Measurements from ENCODE around the gene CHST12.

- TF ChIP-seq GATA2 (IDR thresholded peaks at IDR 0.05; ENCODE audit: low read depth, low read length) (no peak), GATA3 (IDR thresholded peaks at IDR 0.05; ENCODE audit: low read depth, low read length) (no peak)
Observed at GRCh38 chr7:2490181-2490651, 86.8 kb downstream of the CHST12 start.

All from SH-SY5Y (cell line).